HG03469 (cell line): Measurements from ENCODE around the gene CARD9.
A peak's percentile ranks its signal among the peaks of the same experiment; 100 is the strongest.

Source experiments
- ATAC-seq: cut with Tn5 transposase; IDR thresholded peaks from one replicate; pipeline ENCODE4 v1.9.1; 2021; ENCODE audit warnings: mild to moderate bottlenecking, moderate library complexity, moderate number of reproducible peaks; ENCODE audit not compliant: unreplicated experiment

Gene CARD9

GRCh38 chr9:136401173-136401922 is 27.9 kb upstream of the CARD9 start:
- no peak for ATAC-seq

DNA sequence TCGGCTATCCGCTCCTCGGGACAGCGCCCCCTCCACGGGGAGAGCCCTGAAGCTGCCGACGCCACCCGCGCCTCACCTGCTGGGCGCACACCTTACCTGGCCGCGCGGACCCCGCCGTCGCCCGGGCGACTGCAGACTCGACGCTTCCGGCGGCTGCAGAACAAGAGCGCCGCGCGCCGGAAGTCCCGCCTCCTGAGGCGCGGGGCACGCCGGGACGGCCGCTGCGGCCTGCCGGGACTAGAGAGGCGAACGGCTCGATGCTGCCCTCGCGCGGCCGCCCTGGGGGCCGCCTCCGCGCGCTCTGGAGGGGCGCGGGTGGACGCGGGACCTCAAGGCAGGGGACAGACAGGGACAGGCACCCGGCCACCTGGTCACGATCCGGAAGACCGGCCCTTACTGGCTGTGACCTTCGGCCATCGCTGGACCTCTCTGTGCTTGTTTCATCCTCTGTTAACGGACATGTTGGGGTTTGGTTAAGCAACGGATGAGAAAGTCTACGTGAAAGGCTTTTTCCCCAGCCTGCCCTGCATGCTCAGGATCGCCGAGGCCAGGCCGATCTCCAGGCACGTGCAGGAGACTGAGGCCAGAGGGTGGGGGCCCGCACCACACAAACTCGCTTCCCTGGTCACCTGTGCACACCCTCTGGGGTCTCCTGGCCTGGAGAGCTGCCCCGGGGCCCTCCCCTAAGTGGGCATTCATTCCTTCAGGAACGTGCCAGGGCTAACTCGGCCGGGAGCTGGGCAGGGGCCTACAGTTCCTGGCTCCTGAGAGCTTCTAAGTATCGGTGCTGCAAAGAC is 26.8 kb upstream of the CARD9 start, which contains the start of gene SNAPC4:
SNAPC4 (minus strand) TSS at position 133 of the 797 bp plus-strand sequence. CDS start 1,742 bp downstream, outside the sequence.
- ATAC-seq: peak; percentile 41

- no peak for ATAC-seq
Measured at GRCh38 chr9:136399176-136400037, 25.9 kb upstream of the CARD9 start.

GRCh38 chr9:136398286-136398685 is 24.8 kb upstream of the CARD9 start:
- no peak for ATAC-seq

- ATAC-seq: no peak
Measured at GRCh38 chr9:136397643-136398042, 24.2 kb upstream of the CARD9 start.

GRCh38 chr9:136396219-136396515 is 22.7 kb upstream of the CARD9 start:
- ATAC-seq: no peak

GRCh38 chr9:136395345-136396218 is 22.1 kb upstream of the CARD9 start:
- no peak for ATAC-seq

GRCh38 chr9:136395020-136395340 is 21.5 kb upstream of the CARD9 start:
- no peak for ATAC-seq

DNA sequence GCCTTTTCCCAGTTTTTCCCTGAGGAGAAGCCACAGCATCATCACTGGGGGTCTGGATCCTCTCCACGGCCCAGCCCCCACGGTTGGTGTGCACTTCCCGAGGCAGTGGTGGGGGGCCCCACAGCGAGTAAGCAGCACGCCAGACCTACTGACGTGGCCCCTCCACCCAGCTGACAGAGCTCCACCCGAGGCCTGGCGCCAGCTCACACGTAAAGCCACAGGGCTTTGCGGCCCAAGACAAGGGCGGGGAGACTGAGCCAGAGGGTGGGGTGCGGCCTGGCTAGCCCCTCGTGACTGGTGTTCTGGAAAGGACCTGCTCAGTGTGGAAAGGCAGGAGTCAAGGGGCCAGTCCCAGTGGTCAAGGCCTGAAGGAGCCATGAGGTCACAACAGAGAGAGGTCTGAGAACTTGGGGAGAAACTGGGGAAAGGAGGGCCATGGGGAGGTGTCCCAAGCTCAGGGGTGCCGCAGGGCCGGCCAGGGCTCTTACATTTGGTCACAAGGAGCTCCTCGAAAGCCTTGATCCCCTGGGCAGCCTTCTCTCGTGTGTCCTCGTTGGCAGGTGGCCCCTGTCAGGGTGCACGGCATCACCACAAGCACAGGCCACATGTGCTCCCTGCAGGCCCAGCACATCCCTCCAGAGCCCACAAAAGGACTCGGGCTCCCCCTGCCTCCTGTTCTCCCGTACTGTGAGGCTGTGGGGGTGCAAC is 21.0 kb upstream of the CARD9 start:
- no peak for ATAC-seq

DNA sequence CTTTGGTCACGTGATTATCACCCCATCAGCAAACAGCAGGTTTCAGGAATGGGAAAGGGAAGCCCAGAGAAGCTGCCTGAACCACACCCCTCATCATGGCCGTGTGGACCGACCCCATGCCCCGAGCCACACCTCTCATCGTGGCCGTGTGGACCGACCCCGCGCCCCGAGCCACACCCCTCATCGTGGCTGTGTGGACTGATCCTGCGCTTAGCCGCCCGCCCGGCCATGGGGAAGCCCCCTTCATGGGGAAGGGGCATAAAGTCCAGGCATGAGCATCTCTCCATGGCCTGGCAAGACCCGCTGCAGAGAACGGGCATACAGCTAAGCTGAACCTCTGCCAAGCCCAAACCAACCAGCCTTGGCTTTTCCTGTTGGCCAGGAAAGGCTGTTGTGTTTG is 20.1 kb upstream of the CARD9 start:
- no peak for ATAC-seq

DNA sequence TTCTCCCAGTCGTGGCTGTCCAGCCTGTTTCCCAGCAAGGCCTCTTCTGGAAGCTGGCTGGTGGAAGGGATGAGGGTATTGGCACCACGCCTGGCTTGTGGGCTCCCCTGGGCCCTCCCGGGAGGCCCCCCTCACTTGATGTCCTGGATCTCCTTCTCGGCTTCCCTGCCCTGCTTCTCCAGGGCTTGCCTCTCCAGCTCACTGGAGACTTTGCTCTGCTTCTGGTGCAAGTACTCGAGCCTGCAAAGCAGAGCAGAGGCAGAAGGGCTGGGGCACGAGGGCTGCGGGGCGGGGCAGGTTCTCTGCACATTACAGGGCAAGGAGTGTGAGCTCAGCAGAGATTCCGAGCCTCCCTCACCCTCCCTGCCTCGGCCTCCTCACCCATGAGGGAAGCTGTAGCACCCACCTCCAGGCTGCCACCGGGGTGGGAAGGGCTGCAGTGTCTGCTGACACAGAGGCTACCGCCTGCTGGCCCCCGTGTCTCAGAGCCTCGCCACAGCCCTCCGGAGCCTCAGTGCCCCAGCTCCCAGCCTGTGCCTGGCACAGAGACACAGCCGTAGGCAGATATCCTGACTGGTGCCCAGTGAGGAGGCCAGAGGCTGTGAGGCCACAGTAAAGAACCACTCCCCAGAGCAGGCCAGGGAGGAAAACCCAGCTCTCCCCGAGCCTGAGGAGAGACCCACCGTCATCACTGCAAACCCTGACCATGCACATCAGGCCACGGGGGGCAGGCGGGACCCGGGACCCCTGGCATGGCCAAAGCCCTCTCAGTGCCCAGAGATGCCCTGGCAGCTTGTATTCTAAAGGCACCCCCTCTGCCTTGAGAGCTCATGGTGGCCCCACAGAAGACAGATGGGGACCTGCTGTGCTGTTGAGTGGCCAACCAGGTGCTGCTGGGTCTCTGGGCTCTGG is 19.3 kb upstream of the CARD9 start:
- ATAC-seq: no peak

DNA sequence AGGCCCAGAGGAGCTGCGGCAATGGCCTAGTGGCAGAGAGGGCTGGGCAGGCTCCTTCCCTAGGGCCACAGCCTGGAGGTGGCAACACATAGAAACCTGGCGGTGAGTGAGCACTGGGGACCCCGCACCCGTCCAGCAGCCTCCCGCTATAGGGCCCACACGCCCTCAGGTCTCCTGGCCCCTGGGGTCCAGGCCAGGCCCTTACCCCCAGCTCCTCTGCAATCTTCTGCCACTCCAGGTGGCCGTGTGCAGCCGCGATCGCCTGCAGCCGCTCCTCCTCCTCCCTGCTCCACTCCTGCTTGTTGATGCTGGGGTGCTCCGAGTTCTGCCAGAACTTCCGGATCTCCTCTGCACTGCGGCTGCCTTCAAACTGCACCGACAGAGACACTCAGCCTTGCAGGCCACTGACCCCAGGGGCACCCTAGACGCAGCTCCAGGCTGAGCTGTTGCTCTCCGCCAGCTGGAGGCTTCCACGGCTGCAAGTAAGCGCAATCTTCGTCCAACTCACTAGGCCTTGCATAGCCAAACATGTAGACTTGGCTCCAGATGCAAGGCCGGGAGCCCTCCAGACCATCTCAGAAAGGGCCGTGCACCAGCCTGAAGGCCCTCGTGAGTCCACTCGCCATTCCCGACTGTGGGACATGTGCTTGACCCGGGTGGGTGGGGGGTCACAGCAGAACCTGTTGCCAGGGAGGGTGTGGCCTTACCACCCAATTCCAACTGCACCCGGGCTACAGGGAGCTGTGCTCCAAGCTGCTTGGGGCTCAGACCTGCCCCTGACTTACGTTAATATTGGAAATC is 18.5 kb upstream of the CARD9 start:
- no peak for ATAC-seq

GRCh38 chr9:136389396-136389795 is 15.9 kb upstream of the CARD9 start:
- no peak for ATAC-seq

- no peak for ATAC-seq
Measured at GRCh38 chr9:136387217-136387616, 13.7 kb upstream of the CARD9 start.

GRCh38 chr9:136386018-136386417 is 12.5 kb upstream of the CARD9 start:
- ATAC-seq: no peak

- ATAC-seq: no peak
Measured at GRCh38 chr9:136385015-136385414, 11.5 kb upstream of the CARD9 start.

DNA sequence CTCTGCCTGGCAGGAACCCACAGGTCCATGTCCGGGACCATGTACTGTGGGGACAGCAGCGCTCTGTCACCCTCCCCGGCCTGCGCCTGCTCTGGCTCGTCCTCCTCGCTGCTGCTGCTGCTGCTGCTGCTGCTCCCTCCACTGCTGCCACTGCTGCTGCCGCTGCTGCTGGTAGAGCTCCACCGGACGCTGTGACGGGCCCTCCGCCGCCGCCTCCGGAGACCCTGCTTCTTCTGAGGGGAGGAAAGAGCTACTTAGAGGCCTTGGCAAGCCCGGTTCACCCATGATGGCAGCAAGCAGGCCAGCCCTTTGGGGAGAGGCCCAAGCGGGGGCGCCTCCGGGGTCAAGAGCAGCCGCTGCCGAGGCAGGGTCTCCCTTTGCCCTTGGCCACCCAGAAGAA is 10.0 kb upstream of the CARD9 start:
- no peak for ATAC-seq

GRCh38 chr9:136381966-136382513 is 8.6 kb upstream of the CARD9 start:
- ATAC-seq: no peak
